GM12875 (cell line): Measurements from ENCODE around the gene CACNG3.

Source experiments
- H3K4me3 ChIP-seq: one replicate; pipeline ENCODE4 v1.5.1; 2011; ENCODE audit warnings: low read depth, low read length, control low read depth
- CTCF ChIP-seq: IDR thresholded peaks from 2 replicates; pipeline ENCODE4 v1.5.1; 2011; ENCODE audit warnings: low read depth, mild to moderate bottlenecking, control low read depth, inconsistent platforms, low read length, moderate library complexity, borderline replicate concordance; ENCODE audit not compliant: insufficient read depth

Gene CACNG3

GRCh38 chr16:24360936-24361335, 104.8 kb downstream of the CACNG3 start:
- no peak overlapping the region for H3K4me3 ChIP-seq
- TF ChIP-seq CTCF = no peak

GRCh38 chr16:24364596-24364995, 108.5 kb downstream of the CACNG3 start:
- no peak for TF ChIP-seq CTCF
- H3K4me3 ChIP-seq = no peak overlapping the region

GRCh38 chr16:24367186-24367710, 111.1 kb downstream of the CACNG3 start:
- TF ChIP-seq CTCF = no peak
- no peak overlapping the region for H3K4me3 ChIP-seq

- no peak overlapping the region for H3K4me3 ChIP-seq
- no peak for TF ChIP-seq CTCF
Observed at GRCh38 chr16:24372824-24373223, 116.7 kb downstream of the CACNG3 start.

GRCh38 chr16:24378999-24379398, 122.9 kb downstream of the CACNG3 start:
- no peak for TF ChIP-seq CTCF
- H3K4me3 ChIP-seq = no peak overlapping the region

- no peak for TF ChIP-seq CTCF
- H3K4me3 ChIP-seq = no peak overlapping the region
Observed at GRCh38 chr16:24381470-24382118, 125.5 kb downstream of the CACNG3 start.

DNA sequence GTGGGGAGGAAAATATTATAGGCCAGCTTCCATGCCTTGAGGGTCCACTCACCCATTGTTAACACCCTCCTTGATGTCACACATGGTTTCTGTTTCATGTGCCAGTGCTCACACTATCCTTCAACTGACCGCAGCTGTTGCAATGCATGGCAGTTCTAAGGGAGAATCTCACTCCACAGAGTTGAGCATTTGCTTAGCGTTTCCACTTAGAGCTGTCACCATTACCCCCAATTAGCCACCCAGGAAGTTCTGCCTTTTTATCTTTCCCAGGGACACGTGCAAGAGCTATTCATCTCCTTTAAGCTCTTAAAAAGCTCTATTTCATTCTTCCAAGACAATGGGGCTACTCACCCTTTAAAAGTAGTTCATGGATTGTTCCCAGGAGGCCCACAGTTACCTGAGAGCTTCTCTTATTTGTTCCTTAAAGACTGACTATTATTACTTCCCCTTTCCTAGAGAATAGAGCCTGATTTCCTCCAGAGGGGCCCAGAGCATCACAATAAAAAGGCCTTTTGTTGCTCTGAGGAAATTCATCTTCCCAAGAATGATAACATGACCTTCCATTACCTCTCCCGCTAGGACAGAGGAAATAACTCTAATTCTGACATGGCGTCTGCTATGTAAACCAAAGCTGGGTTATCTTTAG, 126.8 kb downstream of the CACNG3 start:
- TF ChIP-seq CTCF = no peak
- no peak overlapping the region for H3K4me3 ChIP-seq
